ENCODE results near the gene CCKAR. TPM values are rescaled to one million over a fixed set of nuclear protein-coding genes. Genes with fewer than 3 reads are reported as not detected.

Gene CCKAR
- total RNA-seq, 1 donor from 2014 or later: not detected

- no peak overlapping the region for H3K27ac ChIP-seq
- H3K36me3 ChIP-seq: no peaks in the 10 kb centered on the region
- DNase-seq: no peak
- no peak overlapping the region for H3K4me3 ChIP-seq
- ATAC-seq: no peak
- no peaks in the 10 kb centered on the region for H3K4me1 ChIP-seq
- no peaks in the 10 kb centered on the region for H3K27me3 ChIP-seq
- intact Hi-C loops (cut with DNase I): no loop called here
- no peaks in the 10 kb centered on the region for H3K9me3 ChIP-seq
- no peak for TF ChIP-seq CTCF (IDR thresholded peaks at IDR 0.05)
Observed at GRCh38 chr4:26515936-26516335, 25.7 kb upstream of the CCKAR start.

- Histone ChIP-seq H3K27ac (no peak overlapping the region), H3K9me3 (no peaks in the 10 kb centered on the region), H3K27me3 (no peaks in the 10 kb centered on the region), H3K4me1 (no peaks in the 10 kb centered on the region), H3K36me3 (no peaks in the 10 kb centered on the region), H3K4me3 (no peak overlapping the region)
- intact Hi-C loops (cut with DNase I): no loop called here
- DNase-seq: no peak
- TF ChIP-seq CTCF (IDR thresholded peaks at IDR 0.05): no peak
- ATAC-seq: no peak
Observed at GRCh38 chr4:26510334-26510964, 20.2 kb upstream of the CCKAR start.

GRCh38 chr4:26509681-26510333 is 19.5 kb upstream of the CCKAR start:
- H3K4me3 ChIP-seq: no peak overlapping the region
- intact Hi-C loops (cut with DNase I): no loop called here
- no peak for TF ChIP-seq CTCF (IDR thresholded peaks at IDR 0.05)
- DNase-seq: no peak
- no peak for ATAC-seq
- no peaks in the 10 kb centered on the region for H3K4me1 ChIP-seq
- no peaks in the 10 kb centered on the region for H3K36me3 ChIP-seq
- H3K27me3 ChIP-seq: no peaks in the 10 kb centered on the region
- no peaks in the 10 kb centered on the region for H3K9me3 ChIP-seq
- no peak overlapping the region for H3K27ac ChIP-seq

GRCh38 chr4:26507286-26507685 is 17.0 kb upstream of the CCKAR start:
- Histone ChIP-seq H3K9me3 (no peaks in the 10 kb centered on the region), H3K4me1 (no peaks in the 10 kb centered on the region), H3K4me3 (no peak overlapping the region), H3K27ac (no peak overlapping the region), H3K36me3 (no peaks in the 10 kb centered on the region), H3K27me3 (no peaks in the 10 kb centered on the region)
- DNase-seq: no peak
- ATAC-seq: no peak
- TF ChIP-seq CTCF (IDR thresholded peaks at IDR 0.05): no peak
- intact Hi-C loops (cut with DNase I): no loop called here

GRCh38 chr4:26503844-26504243 is 13.6 kb upstream of the CCKAR start:
- intact Hi-C loops (cut with DNase I): no loop called here
- TF ChIP-seq CTCF (IDR thresholded peaks at IDR 0.05): no peak
- Histone ChIP-seq H3K27me3 (no peaks in the 10 kb centered on the region), H3K4me3 (no peak overlapping the region), H3K36me3 (no peaks in the 10 kb centered on the region), H3K27ac (no peak overlapping the region), H3K9me3 (no peaks in the 10 kb centered on the region), H3K4me1 (no peaks in the 10 kb centered on the region)
- DNase-seq: no peak
- no peak for ATAC-seq

Data from upper lobe of right lung (tissue), 1 donor.